SK-N-SH (cell line): ENCODE results near the gene CHRM4. TPM values are rescaled to one million over a fixed set of nuclear protein-coding genes. Genes with fewer than 3 reads are reported as not detected.

ENCODE experiments used
- CTCF ChIA-PET: fragments of 300-600, 350-600 bp; formaldehyde crosslinking; extraction: SDS; loops from one replicate; lab custom pipeline; 2021; lab: Yijun Ruan, JAX
- POLR2A ChIA-PET: fragments of 350-600 bp; sonication (Branson Sonifier 250); formaldehyde crosslinking; extraction: SDS; loops from one replicate; lab custom pipeline; 2020; ENCODE audit warnings: antibody characterized with exemption, inconsistent platforms; lab: Yijun Ruan, JAX
- DNase-seq: peaks from one replicate; pipeline ENCODE4 v3.0.0; 2012
- H2AFZ ChIP-seq: fragments of 200-600 bp; sonication (generic); 2 replicates; pipeline ENCODE4 v1.8.1; 2016; ENCODE audit warnings: antibody characterized with exemption, mild to moderate bottlenecking, low read depth
- H3F3A ChIP-seq: fragments of 200-600 bp; sonication (generic); replicated peaks from 2 replicates; pipeline ENCODE3; 2016; ENCODE audit warnings: antibody characterized with exemption, mild to moderate bottlenecking; ENCODE audit not compliant: insufficient read depth
- H3K27ac ChIP-seq, 2 experiments: fragments of 200-500 bp in 1 of 2; fragments of 200-600 bp in 1 of 2; sonication (Bioruptor generic) in 1 of 2; sonication (generic), shearing (Covaris generic) in 1 of 2; 2 replicates each; pipeline versions ENCODE4 v1.5.1 to v1.6.1; 2014 to 2016; ENCODE audit warnings: low read depth in 2 of 2, inconsistent platforms in 1 of 2, low read length in 1 of 2, mild to moderate bottlenecking in 1 of 2, mixed read lengths in 1 of 2
- H3K27me3 ChIP-seq: fragments of 200-600 bp; sonication (generic), shearing (Covaris generic); 2 replicates; pipeline ENCODE4 v1.6.1; 2016; ENCODE audit warnings: mixed run types; ENCODE audit not compliant: insufficient read depth
- H3K36me3 ChIP-seq, 2 experiments: fragments of 200-500 bp in 1 of 2; fragments of 200-600 bp in 1 of 2; sonication (Bioruptor generic) in 1 of 2; sonication (generic) in 1 of 2; replicated peaks in 1 of 2; 2 replicates each; pipeline versions ENCODE3 to v1.5.1; 2014 to 2016; ENCODE audit warnings: low read length in 1 of 2, mild to moderate bottlenecking in 1 of 2; ENCODE audit not compliant: insufficient read depth in 2 of 2, control insufficient read depth in 1 of 2
- H3K4me1 ChIP-seq, 2 experiments: fragments of 200-500 bp in 1 of 2; fragments of 200-600 bp in 1 of 2; sonication (Bioruptor generic) in 1 of 2; sonication (generic), shearing (Covaris generic) in 1 of 2; 2 replicates each; pipeline versions ENCODE4 v1.5.1 to v1.6.1; 2014 to 2016; ENCODE audit warnings: low read depth in 1 of 2, low read length in 1 of 2, mixed run types in 1 of 2; ENCODE audit not compliant: insufficient read depth in 2 of 2, control insufficient read depth in 1 of 2
- H3K4me2 ChIP-seq: fragments of 200-600 bp; sonication (generic), shearing (Covaris generic); 2 replicates; pipeline ENCODE4 v1.6.1; 2017; ENCODE audit warnings: mixed run types
- H3K4me3 ChIP-seq, 2 experiments: fragments of 200-500 bp in 1 of 2; fragments of 200-600 bp in 1 of 2; sonication (Bioruptor generic) in 1 of 2; sonication (generic), shearing (Covaris generic) in 1 of 2; 2 replicates each; pipeline versions ENCODE4 v1.5.1 to v1.8.1; 2014 to 2016; ENCODE audit warnings: low read depth in 2 of 2, inconsistent platforms in 1 of 2, low read length in 1 of 2, mild to moderate bottlenecking in 1 of 2, mixed read lengths in 1 of 2, moderate library complexity in 1 of 2
- H3K79me2 ChIP-seq: fragments of 200-600 bp; sonication (generic); 2 replicates; pipeline ENCODE4 v1.8.1; 2017; ENCODE audit warnings: mild to moderate bottlenecking; ENCODE audit not compliant: insufficient read depth
- H3K9ac ChIP-seq: fragments of 200-600 bp; sonication (generic); 2 replicates; pipeline ENCODE4 v1.6.1; 2017; ENCODE audit warnings: mixed run types
- H3K9me2 ChIP-seq: fragments of 200-600 bp; sonication (generic); 2 replicates; pipeline ENCODE4 v1.6.1; 2017; ENCODE audit warnings: mixed run types
- H3K9me3 ChIP-seq: fragments of 200-600 bp; sonication (generic); 2 replicates; pipeline ENCODE4 v1.6.1; 2017; ENCODE audit warnings: mixed run types, mild to moderate bottlenecking, moderate library complexity
- H4K20me1 ChIP-seq: fragments of 200-600 bp; sonication (generic); 2 replicates; pipeline ENCODE4 v1.6.1; 2017; ENCODE audit warnings: mild to moderate bottlenecking, mixed run types; ENCODE audit not compliant: insufficient read depth
- EP300 ChIP-seq, 2 experiments: IDR thresholded peaks; 2 replicates each; pipeline versions ENCODE4 v1.4.0 to v1.6.1; 2012; ENCODE audit warnings: borderline replicate concordance in 1 of 2, low read depth in 1 of 2, low read length in 1 of 2
- FOXJ3 ChIP-seq: sonication (generic); formaldehyde crosslinking; IDR thresholded peaks from 2 replicates; pipeline ENCODE4 v1.5.1; 2020; ENCODE audit warnings: mild to moderate bottlenecking, missing genetic modification reagents
- FOXM1 ChIP-seq: IDR thresholded peaks from 2 replicates; pipeline ENCODE4 v1.4.0; 2012; ENCODE audit warnings: low read depth, mild to moderate bottlenecking
- GATA2 ChIP-seq: sonication (generic); formaldehyde crosslinking; IDR thresholded peaks from 2 replicates; pipeline ENCODE4 v1.5.0; 2020; ENCODE audit warnings: mild to moderate bottlenecking, missing genetic modification reagents
- IRF3 ChIP-seq: fragments of 150-350 bp; IDR thresholded peaks from 2 replicates; pipeline ENCODE4 v1.6.1; 2016; ENCODE audit warnings: mild to moderate bottlenecking, low read depth, low read length
- MEF2A ChIP-seq: IDR thresholded peaks from 2 replicates; pipeline ENCODE4 v1.4.0; 2012; ENCODE audit warnings: low read depth, borderline replicate concordance
- MXI1 ChIP-seq: IDR thresholded peaks from 2 replicates; pipeline ENCODE4 v1.6.1; 2012; ENCODE audit warnings: mild to moderate bottlenecking, low read depth, low read length, improper control_type of control experiment
- NRF1 ChIP-seq: IDR thresholded peaks from 2 replicates; pipeline ENCODE4 v1.6.1; 2012; ENCODE audit warnings: low read depth, mild to moderate bottlenecking, low read length
- RCOR1 ChIP-seq: fragments of 150-350 bp; IDR thresholded peaks from 2 replicates; pipeline ENCODE4 v1.6.1; 2017; ENCODE audit warnings: antibody characterized with exemption, low read length
- RXRA ChIP-seq: IDR thresholded peaks from 2 replicates; pipeline ENCODE4 v1.4.0; 2012; ENCODE audit warnings: low read depth, mild to moderate bottlenecking, borderline replicate concordance
- SMC3 ChIP-seq: IDR thresholded peaks from 2 replicates; pipeline ENCODE4 v1.6.1; 2012; ENCODE audit warnings: low read depth, low read length, improper control_type of control experiment
- TEAD4 ChIP-seq: IDR thresholded peaks from 2 replicates; pipeline ENCODE4 v1.4.0; 2012; ENCODE audit warnings: mild to moderate bottlenecking, borderline replicate concordance; ENCODE audit not compliant: insufficient read depth
- USF2 ChIP-seq: fragments of 150-350 bp; IDR thresholded peaks from 2 replicates; pipeline ENCODE4 v1.6.1; 2017; ENCODE audit warnings: antibody characterized with exemption, low read length, low read depth, borderline replicate concordance
- YY1 ChIP-seq: IDR thresholded peaks from 2 replicates; pipeline ENCODE4 v1.4.0; 2012; ENCODE audit warnings: low read depth, mild to moderate bottlenecking
- ZBTB33 ChIP-seq: IDR thresholded peaks from 2 replicates; pipeline ENCODE4 v1.4.0; 2012; ENCODE audit warnings: low read depth, borderline replicate concordance
- WGBS: methylation state at CpG from one replicate; pipeline ENCODE4 v1.1.6; 2017; ENCODE audit warnings: low lambda C conversion rate; 5-methylcytosine and 5-hydroxymethylcytosine counted together
- polyA plus RNA-seq, 3 experiments: library from polyadenylated mRNA; depleted of rRNA; stranded (reverse); fragments of >200 nt; gene quantifications; 2 replicates each; pipeline ENCODE4 v1.2.3, GENCODE V29; 2012

CHRM4 gene
- polyA plus RNA-seq, 1 of the 3 experiments (the other 2 are of a cell fraction), result 0.26 TPM

GRCh38 chr11:46366260-46366659 is 25.3 kb downstream of the CHRM4 start:
- CTCF ChIA-PET, result interaction anchor here (0.6 to 18.0 kb wide), 11 partner anchors 12 to 451 kb away, joined by 3 to 423 read pairs (median 5); partner anchors contain the start of genes CHRM4 and DGKZ
- peaks cover 20% of the 10 kb centered on the region; the same call in 1 of the 2 replicates for H3K79me2 ChIP-seq
- 95% methylated on average over 11 of the region's 22 CpGs for WGBS
- no peaks in the 10 kb centered on the region for H3K9me3 ChIP-seq
- POLR2A ChIA-PET, result interaction anchor here (0.6 kb wide), 1 partner anchor 294 kb away, joined by 3 read pairs; no protein-coding TSS in a partner anchor
- H3K9ac ChIP-seq, result no peak overlapping the region
- H3K27ac ChIP-seq, result no peak overlapping the region
- no peaks in the 10 kb centered on the region for H4K20me1 ChIP-seq
- H3F3A ChIP-seq, result peaks cover 8% of the 10 kb centered on the region
- H2AFZ ChIP-seq, result no peak overlapping the region
- TF ChIP-seq MEF2A (no peak), YY1 (no peak), NRF1 (no peak), GATA2 (CRISPR knock-in tag) (no peak), IRF3 (no peak), EP300 (IDR thresholded peaks at IDR 0.05; ENCODE audit: borderline replicate concordance in 1 of 2, low read depth in 1 of 2, low read length in 1 of 2) (no peak), TEAD4 (no peak), SMC3 (no peak), MXI1 (no peak), RCOR1 (no peak), ZBTB33 (no peak), FOXM1 (no peak), RXRA (no peak), USF2 (no peak), FOXJ3 (CRISPR knock-in tag) (no peak)
- H3K36me3 ChIP-seq, result peaks cover 5 to 10% of the 10 kb centered on the region in 2 experiments
- peaks cover 25 to 52% of the 10 kb centered on the region in 2 experiments; a peak in 3 of 4 replicates for H3K4me1 ChIP-seq
- H3K4me2 ChIP-seq, result no peak overlapping the region
- no peak overlapping the region for H3K4me3 ChIP-seq
- no peaks in the 10 kb centered on the region for H3K9me2 ChIP-seq
- DNase-seq, result no peak
- no peaks in the 10 kb centered on the region for H3K27me3 ChIP-seq
